ENCODE measurements around the gene EHD4.

The EHD4 gene

GRCh38 chr15:42014406-42014805, 42.0 kb upstream of the EHD4 start:
- H3K4me3 ChIP-seq (ENCODE audit: low read depth, low read length): no peak overlapping the region
- TF ChIP-seq, protein P1, sequence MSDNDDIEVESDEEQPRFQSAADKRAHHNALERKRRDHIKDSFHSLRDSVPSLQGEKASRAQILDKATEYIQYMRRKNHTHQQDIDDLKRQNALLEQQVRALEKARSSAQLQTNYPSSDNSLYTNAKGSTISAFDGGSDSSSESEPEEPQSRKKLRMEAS (IDR thresholded peaks at IDR 0.05; ENCODE audit: low read depth, low read length): no peak
- TF ChIP-seq POLR2A (IDR thresholded peaks at IDR 0.05; ENCODE audit: extremely low read depth, insufficient read length) (no peak), CTCF (IDR thresholded peaks at IDR 0.05; ENCODE audit: low read depth, low read length) (no peak), MYC (IDR thresholded peaks at IDR 0.05; ENCODE audit: low read depth, low read length) (no peak)
- no peak for DNase-seq (ENCODE audit: low read depth)

DNA sequence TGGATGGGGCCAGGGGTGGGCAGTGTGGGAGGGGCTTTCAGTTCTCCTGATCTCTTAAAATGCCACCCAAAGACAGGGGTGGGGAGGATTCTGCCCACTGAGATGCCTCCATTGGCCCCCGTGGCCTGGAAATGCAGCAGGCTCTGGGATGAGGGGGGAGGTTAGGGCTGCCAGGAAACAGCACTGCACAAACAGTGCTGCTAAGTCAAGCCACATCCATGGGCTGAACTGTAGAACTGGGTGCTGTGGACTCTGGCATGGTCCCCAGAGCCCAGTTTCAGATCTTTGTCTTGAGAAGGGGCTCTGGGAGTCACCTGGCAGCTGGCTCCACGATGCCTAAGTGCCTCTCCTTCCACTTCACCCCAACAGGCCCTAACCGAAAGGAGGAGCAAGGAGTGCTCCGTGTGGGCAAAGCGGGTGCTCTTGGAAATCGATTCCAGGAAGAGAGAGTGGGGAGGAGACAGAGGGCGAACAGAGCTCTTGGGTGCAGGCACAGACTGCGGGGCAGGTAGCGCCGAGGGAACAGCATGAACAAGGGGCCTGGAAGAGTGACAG, 40.6 kb upstream of the EHD4 start:
- TF ChIP-seq, protein P1 (IDR thresholded peaks at IDR 0.05; ENCODE audit: low read depth, low read length): no peak
- TF ChIP-seq CTCF (IDR thresholded peaks at IDR 0.05; ENCODE audit: low read depth, low read length): no peak
- TF ChIP-seq POLR2A (IDR thresholded peaks at IDR 0.05; ENCODE audit: extremely low read depth, insufficient read length): no peak
- no peak for TF ChIP-seq MYC (IDR thresholded peaks at IDR 0.05; ENCODE audit: low read depth, low read length)
- DNase-seq (ENCODE audit: low read depth): no peak
- no peak overlapping the region for H3K4me3 ChIP-seq (ENCODE audit: low read depth, low read length)

DNA sequence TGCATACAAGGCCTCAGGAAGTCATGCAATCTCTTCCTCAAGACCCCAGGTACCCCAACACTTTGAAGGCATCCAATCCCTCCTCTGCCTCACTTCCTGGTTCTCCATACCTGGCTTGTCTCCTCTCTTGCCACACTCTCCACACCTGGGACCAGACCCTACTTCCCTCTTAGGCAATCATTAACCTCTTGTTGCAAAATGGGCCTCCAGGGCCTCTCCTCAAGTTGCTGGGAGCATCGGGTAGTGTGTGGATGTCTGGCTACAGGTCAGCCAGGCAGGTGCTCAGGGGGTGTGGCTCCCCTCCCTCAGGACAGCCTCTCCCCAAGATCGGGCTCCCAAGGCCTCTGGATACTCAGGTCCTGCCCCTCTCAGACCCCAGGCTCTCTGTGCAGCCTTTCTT, 39.9 kb upstream of the EHD4 start:
- TF ChIP-seq POLR2A (IDR thresholded peaks at IDR 0.05; ENCODE audit: extremely low read depth, insufficient read length): no peak
- TF ChIP-seq CTCF (IDR thresholded peaks at IDR 0.05; ENCODE audit: low read depth, low read length): no peak
- TF ChIP-seq MYC (IDR thresholded peaks at IDR 0.05; ENCODE audit: low read depth, low read length): no peak
- TF ChIP-seq, protein P1 (IDR thresholded peaks at IDR 0.05; ENCODE audit: low read depth, low read length): no peak
- no peak for DNase-seq (ENCODE audit: low read depth)
- H3K4me3 ChIP-seq (ENCODE audit: low read depth, low read length): no peak overlapping the region

GRCh38 chr15:42011074-42011473, 38.7 kb upstream of the EHD4 start:
- TF ChIP-seq, protein P1 (IDR thresholded peaks at IDR 0.05; ENCODE audit: low read depth, low read length): no peak
- TF ChIP-seq POLR2A (IDR thresholded peaks at IDR 0.05; ENCODE audit: extremely low read depth, insufficient read length) (no peak), CTCF (IDR thresholded peaks at IDR 0.05; ENCODE audit: low read depth, low read length) (no peak), MYC (IDR thresholded peaks at IDR 0.05; ENCODE audit: low read depth, low read length) (no peak)
- no peak overlapping the region for H3K4me3 ChIP-seq (ENCODE audit: low read depth, low read length)
- DNase-seq (ENCODE audit: low read depth): no peak

DNA sequence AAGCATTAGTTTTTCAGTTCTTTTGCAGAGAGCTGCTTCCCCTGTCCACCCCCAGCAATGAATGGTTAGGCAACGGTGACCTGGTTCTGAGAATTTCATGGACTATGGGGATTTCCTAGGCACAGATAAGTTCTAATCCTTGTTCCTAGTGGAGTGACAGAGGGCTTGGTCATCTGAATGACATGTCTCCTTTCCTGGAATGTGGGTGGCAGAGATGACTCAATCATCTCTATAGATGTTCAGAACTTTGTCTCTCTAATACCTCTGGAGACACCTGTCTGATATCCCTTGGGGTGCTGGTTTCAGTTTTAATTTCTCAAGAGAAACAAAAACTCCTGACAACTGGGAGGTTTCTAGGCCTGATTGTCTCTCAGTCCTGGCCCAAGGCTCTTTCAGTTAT, 38.1 kb upstream of the EHD4 start:
- TF ChIP-seq, protein P1 (IDR thresholded peaks at IDR 0.05; ENCODE audit: low read depth, low read length): no peak
- TF ChIP-seq POLR2A (IDR thresholded peaks at IDR 0.05; ENCODE audit: extremely low read depth, insufficient read length) (no peak), CTCF (IDR thresholded peaks at IDR 0.05; ENCODE audit: low read depth, low read length) (no peak), MYC (IDR thresholded peaks at IDR 0.05; ENCODE audit: low read depth, low read length) (no peak)
- H3K4me3 ChIP-seq (ENCODE audit: low read depth, low read length): no peak overlapping the region
- DNase-seq (ENCODE audit: low read depth): no peak
